GM19324 (cell line): ENCODE results near the gene PLBD1.

Experiments
- ATAC-seq: cut with Tn5 transposase; IDR thresholded peaks from one replicate; pipeline ENCODE4 v1.9.1; 2021; ENCODE audit warnings: mild to moderate bottlenecking, moderate library complexity; ENCODE audit not compliant: unreplicated experiment, low FRiP score

Gene PLBD1, protein sequence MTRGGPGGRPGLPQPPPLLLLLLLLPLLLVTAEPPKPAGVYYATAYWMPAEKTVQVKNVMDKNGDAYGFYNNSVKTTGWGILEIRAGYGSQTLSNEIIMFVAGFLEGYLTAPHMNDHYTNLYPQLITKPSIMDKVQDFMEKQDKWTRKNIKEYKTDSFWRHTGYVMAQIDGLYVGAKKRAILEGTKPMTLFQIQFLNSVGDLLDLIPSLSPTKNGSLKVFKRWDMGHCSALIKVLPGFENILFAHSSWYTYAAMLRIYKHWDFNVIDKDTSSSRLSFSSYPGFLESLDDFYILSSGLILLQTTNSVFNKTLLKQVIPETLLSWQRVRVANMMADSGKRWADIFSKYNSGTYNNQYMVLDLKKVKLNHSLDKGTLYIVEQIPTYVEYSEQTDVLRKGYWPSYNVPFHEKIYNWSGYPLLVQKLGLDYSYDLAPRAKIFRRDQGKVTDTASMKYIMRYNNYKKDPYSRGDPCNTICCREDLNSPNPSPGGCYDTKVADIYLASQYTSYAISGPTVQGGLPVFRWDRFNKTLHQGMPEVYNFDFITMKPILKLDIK

DNA sequence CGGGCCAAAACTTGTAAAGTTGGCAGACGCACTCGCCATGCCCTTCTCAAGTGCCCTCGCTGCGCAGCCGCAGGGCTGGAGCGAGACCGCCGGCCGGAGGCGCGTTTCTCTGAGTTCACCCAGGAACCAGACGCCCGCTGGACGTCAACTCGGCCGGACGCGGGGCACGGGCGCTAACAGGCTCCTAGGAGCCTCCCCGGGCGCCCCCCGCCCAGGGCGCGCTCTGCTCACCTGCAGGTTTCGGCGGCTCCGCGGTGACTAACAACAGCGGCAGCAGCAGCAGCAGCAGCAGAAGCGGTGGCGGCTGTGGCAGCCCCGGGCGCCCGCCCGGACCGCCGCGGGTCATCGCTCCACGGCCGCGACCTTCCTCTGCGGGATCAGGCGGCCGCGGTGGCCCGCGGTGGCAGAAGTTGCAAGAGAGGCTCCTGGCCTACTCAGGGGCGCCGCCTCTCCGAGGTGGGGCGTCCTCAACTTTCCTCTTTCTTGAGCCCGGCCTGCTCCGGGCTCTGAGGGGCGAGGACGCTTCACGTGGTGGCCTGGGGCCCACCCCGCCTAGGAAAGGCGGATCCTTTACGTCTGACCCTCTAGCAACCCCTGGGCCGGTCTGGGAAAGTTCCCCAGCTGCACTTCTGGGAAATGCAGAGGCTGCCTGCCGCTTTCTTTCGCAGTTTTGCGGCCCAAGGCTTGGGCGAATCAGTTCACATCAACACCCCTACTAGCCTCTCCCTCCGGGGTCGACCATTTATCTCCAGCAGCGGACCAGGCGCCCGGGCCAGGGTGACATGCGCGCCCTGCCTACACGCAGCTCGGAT, at the start of gene PLBD1:
Gene PLBD1, minus strand, starts transcription at position 533 of the 812 bp plus-strand sequence. Its CDS starts 187 bp downstream, at position 346.
- no peak for ATAC-seq

DNA sequence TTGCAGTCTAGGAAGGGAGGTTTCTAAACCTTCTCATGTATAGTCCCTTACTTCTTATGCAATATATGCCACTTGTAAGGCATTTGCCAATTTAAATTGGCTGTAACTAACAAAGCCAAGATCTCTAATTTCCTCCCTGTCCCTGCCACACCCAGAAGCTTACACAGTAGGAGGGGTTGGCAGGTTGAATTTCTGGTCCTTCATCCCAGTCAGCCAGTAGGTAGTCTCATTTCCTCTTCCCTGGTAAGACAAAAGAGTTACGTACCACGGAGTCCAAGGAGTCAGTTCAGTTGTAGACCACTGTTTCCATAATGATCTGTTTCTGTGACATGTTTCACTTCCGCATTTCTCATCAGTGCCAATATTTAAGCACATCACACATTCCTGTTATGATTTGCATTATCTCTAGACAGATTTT, 47.0 kb upstream of the PLBD1 start:
- ATAC-seq: no peak

DNA sequence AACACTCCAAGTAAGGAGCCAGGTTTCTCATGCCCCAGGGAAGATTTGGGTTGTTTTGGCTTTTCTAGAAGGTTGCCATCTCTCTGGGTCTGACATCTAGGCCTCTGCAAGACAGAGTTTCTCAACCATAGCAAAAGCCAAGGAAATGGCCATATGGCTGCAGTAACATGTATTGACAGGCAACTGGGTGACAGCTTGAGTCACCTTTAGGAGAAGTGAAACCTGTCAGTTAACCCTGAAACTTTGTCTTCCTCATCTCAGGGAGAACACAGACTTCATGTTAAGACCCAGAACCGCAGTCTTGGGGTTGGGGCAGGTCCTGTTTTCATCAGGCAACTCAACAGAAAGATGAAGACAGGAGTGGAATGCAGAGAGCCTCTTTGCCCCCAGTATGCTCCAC, 46.0 kb upstream of the PLBD1 start:
- peak; percentile 97 for ATAC-seq

DNA sequence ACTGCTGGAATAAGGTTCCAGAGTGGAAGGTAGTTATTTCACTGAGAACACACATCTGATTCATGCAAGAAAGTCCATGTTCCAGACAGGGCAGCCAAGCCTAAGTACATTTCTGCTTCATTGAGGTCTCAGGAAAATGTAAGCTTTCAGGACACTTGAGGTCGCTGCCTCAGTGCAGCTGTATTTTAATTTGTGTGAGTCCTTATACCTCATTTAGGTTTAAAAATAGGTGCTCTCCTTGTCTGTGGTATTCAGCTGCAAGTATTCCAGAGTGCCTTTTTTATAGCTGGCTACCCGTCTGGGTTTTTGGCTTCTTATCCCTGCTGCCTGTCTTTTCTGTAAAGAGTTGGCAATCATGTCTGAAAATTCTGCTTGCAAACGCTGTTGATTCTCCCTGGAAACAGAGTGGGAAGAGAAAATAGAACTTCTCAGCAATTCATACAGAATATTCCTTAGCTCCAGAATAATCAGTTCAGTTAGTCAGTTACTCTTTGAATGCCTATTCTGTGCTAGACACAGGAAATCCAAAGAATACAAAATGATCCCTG, 45.3 kb upstream of the PLBD1 start:
- ATAC-seq: no peak

DNA sequence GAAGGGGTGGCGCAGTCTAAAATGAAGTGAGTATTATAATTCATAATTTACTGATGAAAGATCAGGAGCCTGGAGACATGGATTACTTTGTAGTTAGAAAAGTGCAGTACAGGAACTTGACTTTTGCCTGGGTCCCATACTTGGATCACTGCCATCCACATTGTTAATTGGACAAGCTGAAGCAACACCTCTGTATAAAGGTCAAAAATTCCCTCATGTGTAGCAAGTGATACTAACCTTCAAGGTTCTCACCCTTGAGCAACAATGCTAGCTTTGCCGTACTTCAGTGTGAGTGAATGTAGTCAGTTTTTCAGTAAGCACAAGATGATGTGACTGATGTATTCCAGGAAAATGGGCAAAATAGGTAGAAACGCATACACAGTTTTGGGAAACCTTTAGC, 44.6 kb upstream of the PLBD1 start:
- no peak for ATAC-seq

DNA sequence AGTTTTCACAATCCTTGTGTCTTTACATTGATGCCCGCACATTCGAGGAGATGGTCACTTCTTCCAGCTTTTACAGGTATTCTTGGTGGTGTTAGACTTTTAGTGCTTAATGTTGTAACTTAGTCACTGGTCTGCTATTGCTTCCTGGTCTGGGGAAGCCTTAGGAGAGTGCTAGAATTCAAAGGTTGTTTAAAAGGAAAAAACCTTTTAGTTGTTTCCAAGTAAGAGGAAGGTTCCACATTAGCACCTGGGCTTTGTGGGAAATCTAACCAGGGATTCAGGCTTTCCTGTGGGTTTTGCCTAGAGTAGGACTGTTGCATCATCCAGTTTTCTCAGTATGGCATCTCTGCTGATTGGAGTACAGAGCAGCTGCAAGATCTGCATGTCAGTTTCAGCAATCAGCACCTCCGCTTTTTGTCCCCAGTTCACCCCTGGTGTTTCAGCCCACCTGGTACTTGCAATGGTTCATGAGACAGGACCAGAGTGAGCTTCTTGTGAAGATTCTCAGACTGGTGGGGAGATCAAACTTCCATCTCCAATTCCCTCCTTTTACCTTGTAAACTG, 44.0 kb upstream of the PLBD1 start:
- ATAC-seq: no peak

DNA sequence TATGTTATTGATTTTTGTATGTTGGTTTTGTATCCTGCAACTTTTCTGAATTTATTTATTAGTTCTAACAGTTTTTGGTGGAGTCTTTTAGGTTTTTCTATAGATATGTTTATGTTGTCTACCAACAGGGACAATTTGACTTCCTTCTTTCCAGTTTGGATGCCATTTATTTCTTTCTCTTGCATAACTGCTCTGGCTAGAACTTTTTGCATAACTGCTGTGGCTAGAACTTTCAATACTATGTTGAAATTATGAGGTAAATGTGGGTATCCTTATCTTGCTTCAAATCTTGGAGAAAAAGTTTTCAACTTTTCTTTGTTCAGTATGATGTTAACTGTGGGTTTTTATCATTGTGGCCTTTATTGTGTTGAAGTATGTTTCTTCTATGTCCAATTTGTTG, 39.9 kb upstream of the PLBD1 start:
- ATAC-seq: no peak

DNA sequence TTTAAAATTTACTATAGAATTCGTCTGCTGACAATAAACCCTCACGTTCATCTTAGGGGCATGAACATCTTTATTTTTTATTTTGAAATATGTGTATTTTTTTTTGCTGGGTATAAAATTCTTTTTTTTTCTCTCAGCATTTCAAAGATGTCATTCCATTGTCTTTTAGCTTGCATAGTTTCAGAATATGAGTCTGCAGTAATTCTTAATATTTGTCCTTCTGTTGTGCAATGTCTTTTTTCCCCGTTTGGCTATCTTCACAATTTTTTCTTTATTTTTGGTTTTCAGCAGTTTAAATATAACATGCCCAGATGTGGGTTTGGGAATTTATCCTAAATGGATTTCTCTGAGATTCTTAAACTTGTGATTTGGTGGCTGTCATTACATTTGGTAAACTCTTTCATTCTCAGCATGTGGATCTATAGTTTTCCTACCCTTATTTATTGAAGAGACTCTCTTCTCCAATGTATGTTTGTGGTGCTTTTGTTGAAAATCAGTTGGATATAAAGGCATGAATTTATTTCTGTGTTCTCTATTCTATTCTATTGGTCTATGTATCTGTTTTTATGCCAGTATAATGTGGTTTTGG, 37.8 kb upstream of the PLBD1 start:
- ATAC-seq: no peak

DNA sequence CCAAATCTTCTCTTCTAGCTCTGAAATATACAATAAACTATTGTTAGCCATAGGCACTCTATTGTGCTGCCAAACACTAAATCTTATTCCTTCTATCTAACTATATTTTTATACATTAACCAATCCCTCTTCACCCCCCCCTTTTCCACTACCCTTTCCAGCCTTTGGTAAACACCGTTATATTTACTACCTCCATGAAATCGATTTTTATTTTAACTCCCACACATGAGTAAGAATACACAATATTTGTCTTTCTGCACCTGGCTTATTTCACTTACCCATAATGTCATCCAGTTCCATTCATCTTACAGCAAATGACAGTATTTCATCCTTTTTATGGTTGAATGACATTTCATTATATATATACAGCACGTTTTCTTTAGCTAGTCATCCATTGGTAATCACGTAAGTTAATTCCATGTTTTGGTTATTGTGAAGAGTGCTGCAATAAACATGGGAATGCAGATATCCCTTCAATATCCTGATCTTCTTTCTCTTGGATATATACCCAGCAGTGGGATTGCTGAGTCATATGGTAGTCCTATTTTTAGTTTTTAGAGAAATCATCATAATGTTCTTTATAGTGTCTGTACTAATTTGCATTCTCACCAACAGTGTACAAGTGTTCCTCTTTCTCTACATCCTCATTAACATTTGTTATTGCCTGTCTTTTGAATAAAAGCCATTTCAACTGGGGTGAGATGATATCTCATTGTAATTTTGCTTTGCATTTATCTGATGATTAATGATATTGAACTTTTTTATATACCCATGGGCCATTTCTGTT, 34.2 kb upstream of the PLBD1 start:
- ATAC-seq: no peak

DNA sequence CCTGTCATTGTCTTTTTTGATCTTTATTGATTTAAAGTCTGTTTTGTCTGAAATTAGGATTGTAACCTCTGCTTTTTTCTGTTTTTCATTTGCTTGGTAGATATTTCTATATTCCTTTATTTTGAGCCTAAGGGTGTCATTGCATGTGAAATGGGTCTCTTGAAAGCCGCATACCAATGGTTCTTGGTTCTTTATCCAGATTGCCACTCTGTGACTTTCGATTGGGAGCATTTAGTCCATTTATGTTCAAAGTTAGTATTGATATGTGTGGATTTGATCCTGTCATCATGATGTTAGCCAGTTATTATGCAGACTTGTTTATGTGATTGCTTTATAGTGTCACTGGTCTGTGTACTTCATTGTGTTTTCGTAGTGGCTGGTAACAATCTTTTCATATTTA, 29.8 kb upstream of the PLBD1 start:
- no peak for ATAC-seq

DNA sequence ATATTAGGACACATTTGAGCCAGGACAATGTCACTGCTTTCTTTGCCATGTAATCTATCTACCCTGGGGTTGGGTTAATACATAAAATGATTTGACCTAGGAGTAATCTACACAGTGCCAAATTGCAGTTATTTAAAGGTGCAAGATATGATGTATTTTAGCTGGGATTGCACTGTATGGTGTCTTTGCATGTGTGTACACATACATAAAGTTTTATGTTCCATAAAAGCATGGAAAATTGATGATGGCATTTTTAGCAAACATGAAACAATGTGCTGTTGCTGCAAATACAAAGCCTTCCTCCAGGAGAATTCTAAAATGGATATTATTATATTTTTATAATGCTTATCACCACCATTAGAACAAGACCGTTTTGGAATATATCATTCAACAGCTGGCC, 24.0 kb upstream of the PLBD1 start:
- ATAC-seq: no peak

DNA sequence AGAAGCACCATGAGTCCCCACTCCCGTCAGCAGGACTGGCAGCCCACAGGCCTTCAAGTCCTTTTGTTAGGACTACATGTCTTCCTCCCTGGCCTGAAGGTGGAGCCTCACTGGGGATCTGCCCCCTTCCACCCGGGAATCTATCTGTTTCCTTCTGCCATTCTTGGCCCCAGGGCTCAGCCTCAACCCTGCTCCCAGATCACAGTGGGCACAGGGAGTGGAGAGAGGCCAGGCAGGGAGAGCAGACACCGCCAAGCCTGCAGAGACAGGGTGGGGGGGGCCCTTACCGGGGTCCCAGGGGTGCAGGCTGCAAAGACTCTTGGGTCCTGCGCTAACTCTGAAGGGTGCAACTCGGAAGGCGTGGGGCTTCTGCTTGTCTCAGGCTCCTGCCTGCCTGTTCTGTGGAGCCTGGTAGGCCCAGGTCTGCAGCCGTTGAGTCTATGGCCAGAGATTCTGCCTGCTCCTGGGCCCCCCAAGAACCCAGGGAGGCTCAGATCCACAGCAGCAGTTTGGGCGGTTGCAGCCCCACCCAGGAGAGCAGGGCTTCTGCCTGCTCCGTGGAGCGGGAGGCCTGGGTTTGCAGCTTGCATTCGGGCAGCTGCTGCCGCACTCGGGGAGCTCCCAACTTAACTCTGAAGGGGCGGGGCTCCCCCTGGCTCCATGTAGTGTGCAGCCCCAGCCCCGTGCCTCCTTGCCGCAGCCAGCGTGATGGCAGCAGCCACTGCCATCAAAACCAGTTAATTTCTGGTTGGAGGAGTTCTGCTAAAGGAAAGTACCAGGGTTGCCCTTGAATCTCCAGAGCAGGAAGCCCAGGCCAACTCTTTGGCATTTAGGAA, 21.7 kb upstream of the PLBD1 start:
- no peak for ATAC-seq

DNA sequence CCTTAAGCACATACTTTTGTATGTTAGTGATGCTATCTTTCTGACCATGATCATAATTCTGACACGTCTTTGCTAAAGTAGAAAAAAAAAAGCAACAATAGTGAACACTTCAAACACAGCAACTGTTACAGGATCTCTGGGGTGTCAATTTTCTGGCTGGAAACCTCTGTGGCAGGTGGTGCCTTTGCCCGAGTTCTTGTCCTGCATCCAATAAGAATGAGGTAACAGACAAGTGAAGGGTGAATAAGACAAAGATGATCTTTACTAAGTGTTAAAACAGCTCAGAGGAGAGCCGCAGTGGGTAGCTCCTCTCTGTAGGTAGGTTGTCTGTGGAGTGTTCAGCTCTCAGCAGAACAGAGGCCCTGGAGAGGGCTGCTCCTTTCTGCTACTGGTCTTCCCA, 20.9 kb upstream of the PLBD1 start:
- no peak for ATAC-seq

DNA sequence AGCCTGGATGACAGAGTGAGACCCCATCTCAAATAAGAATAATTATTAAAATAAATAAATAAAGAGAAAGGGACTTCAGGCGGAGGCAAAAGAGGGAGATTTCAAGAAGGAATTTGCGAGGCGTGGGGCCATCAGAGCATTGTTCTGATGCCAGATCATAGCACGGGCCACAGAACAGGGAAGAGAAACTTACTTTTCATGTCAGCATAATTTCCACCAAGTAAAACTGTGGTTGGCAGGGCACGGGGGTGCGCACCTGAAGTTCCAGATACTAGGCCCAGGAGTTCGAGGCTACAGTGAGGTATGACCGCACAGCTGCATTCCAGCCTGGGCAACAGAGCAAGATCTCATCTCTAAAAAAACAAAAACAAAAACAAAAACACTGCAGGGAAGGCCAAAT, 11.0 kb upstream of the PLBD1 start:
- no peak for ATAC-seq

DNA sequence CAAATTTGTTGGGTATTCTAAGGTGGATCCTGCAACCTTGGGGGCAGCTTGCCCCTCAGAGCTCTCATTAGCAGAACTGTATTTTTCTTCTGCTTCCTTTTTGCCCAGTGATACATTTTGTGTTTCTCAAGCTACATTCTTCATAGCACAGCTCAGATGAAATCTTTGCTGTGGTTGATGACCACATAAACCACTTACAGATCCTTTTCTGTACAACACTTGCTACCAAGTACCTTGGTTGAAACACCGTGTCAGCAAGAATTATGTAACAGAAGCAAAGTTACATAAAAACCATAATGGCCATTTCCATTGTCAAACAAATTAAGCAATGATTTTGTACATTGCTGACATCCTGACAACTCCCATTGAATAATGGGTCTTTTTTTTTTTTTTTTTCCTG, 9.7 kb upstream of the PLBD1 start:
- no peak for ATAC-seq

DNA sequence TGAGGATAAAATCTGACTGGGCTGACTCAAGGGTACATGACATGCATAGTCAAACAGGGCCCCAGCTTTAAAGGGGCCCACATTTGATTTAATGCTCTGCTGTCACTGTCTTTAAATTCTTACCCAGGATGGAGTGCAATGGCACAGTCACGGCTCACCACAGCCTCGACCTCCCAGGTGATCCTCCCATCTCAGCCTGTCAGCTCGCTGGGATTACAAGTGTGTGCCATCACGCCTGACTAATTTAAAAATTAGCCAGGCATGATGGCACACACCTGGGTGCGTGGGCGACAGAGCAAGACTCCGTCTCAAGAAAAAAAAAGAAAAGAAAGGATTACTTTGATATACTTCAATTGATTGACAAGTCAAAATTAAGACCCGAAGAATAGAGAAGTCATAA, 9.2 kb upstream of the PLBD1 start:
- no peak for ATAC-seq

DNA sequence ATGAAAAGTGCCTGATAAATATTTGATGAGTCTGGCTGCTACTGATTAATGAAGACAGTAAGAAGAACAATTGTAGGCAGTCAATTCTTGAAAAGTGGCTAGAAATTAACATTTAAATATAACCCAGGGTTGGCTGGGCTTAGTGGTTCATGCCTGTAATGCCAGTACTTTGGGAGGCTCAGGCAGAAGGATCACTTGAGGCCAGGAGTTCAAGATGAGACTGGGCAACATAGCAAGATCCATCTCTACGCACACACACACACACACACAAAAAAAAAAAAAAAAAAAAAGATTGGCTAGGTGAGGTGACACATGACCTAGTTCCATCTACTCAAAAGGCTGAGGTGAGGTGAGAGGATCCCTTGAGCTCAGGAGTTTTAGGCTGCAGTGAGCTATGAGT, 7.9 kb upstream of the PLBD1 start:
- no peak for ATAC-seq

DNA sequence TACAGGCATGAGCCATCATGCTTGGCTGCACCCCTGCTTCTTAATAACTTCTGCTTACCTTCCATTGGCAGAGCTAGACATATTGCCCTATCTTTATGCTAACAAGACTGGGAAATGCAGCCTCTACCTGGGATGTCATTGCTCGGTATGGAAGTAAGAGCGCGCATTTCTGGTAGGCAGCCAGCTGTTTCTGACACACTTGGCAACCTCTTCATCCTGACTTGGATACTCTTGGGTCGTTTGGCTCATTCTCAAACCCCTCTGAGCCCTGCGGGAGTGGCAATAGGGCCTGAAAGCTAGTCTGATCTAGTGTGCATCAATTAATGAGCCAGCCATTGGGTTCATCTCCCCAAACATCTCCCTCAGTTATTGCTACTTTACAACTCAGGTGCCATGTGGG, 5.4 kb upstream of the PLBD1 start:
- no peak for ATAC-seq

DNA sequence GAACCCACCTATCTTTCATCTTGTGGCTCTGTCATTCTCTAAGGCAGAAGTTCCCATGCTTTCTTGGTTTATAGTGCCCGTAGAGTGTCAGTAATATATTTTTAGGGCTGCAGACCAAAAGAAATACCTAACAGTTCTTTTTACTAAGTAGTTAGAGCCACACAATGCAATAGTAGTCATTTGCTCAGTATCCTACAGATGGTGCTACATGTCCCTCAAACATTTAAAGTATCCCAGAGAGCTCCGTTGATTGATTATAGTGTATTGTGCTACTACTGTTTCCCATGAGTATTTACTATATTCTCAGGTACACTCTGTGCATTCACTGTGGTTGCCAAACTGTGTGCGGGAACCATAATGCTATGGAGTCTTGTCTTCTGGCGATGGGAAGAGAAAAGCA, 4.7 kb upstream of the PLBD1 start:
- no peak for ATAC-seq
